AG10803 (cell line): ENCODE measurements around the gene FGD5.

Source experiments
- DNase-seq: peaks from one replicate; pipeline ENCODE4 v3.0.0; 2010; ENCODE audit warnings: low read depth
- H3K4me3 ChIP-seq: 2 replicates; pipeline ENCODE4 v1.5.1; 2011; ENCODE audit warnings: mild to moderate bottlenecking, low read length, control low read depth
- CTCF ChIP-seq: conservative IDR thresholded peaks from 2 replicates; pipeline ENCODE4 v1.5.1; 2011; ENCODE audit warnings: mild to moderate bottlenecking, low read length, control low read depth, inconsistent platforms

The FGD5 gene

GRCh38 chr3:14947886-14948608, 129.3 kb downstream of the FGD5 start:
- no peak for TF ChIP-seq CTCF
- H3K4me3 ChIP-seq: peak overlapping the region; percentile 90
- peak; percentile 94 for DNase-seq

DNA sequence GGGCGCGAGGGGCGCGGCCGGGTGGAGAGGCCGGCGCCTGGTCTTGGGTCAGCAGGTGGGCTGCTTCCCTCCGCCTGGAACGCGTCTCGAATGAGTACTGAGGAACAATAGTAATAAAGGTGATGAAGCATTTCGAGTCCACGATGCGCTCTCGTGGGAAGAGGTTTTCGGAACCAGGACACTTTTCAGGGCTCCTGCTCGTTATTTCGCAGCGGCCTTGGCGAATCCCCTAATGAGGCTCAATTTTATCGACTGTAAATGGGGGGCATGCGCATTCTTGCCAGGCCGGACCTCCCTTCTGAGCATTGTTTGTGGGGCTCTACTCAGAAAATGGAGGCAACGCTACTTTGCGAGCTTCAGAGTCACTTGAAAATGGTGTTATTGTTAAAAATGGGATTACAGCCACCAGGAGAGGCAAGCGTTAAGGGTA, 129.9 kb downstream of the FGD5 start:
- DNase-seq: no peak

GRCh38 chr3:14949126-14949525, 130.4 kb downstream of the FGD5 start:
- H3K4me3 ChIP-seq: peak overlapping the region; percentile 66
- no peak for TF ChIP-seq CTCF
- DNase-seq: peak; percentile 15

More for the DNA sequence above, 129.9 kb downstream of the FGD5 start:
- peak overlapping the region; percentile 66 for H3K4me3 ChIP-seq
- no peak for TF ChIP-seq CTCF

DNA sequence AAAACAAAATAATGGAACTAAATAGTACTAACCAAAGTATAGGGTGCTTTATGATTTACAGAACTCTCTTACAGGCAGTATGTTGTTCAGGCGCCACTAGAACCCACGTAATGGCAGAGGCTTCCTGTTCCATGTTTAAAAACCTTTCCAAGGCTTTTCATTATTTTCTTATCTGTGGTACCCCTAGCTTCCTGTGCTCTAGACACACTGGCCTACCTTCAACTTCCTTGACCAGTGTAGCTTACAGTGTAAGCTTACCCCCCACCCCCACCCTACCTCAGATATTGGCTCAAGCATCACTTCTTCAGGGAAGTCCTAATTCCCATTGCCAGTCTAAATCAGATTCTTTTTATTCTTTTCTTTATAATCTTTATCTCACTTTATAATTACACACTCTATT, 131.5 kb downstream of the FGD5 start:
- no peak overlapping the region for H3K4me3 ChIP-seq
- no peak for TF ChIP-seq CTCF
- DNase-seq: no peak

DNA sequence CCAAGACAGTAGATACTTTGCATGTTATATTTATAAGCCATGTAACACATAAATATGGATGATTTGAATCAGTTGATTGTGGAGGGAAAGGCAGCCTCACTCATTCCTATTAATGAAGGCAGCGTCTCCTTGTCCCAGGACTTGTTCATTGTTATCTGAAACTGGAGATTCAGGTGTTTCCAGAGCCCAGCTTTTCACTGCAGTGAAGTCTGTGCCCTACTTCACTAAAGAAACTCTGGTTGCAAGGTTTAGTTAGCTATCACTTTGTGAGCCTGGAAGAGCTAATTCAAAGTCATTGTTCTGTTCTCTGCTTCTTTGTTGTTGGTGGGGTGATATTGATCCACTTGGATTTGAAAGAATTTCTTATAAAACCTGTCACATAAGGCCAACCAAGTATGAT, 138.4 kb downstream of the FGD5 start:
- no peak for TF ChIP-seq CTCF
- no peak overlapping the region for H3K4me3 ChIP-seq
- no peak for DNase-seq

GRCh38 chr3:14957925-14958324, 139.2 kb downstream of the FGD5 start:
- DNase-seq: peak; percentile 1
- H3K4me3 ChIP-seq: no peak overlapping the region
- no peak for TF ChIP-seq CTCF

DNA sequence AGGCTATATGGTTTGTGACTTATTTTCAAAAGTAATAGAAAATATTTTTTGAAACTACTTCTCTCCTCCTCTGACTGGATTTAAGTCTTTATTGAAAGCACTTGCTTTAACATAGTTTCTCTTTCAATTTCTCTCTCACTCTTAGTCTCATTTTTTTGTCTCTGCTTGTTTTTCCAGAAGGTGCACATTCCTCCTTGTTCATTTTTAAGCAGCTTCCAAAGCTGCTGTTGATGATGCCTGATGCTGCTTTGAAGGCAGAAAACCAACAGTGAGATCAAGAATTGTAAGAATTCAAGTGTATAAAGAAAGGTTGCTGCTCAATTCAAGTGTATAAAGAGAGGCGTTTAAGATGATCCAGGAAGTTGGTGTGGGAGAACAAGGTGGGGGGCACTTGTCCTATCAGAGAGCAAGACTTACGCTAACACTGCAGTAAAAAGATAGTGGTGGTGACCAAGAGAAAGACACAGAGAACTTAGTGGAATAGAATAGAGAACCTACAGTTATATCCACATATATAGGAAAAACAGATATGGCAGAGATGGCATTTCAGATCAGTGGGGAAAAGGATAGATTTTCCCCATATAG, 140.7 kb downstream of the FGD5 start:
- no peak overlapping the region for H3K4me3 ChIP-seq

More for the DNA sequence above, 140.7 kb downstream of the FGD5 start:
- no peak for TF ChIP-seq CTCF
- DNase-seq: no peak
